Rectal smooth muscle tissue (tissue), 1 donor: ENCODE measurements around the gene SLC35D1.
"Not testable (repeated sequence)": the region's sequence is repeated elsewhere in the genome, so short reads cannot be mapped to it uniquely, and the experiment has no call there.

Experiments used
- H3K27ac ChIP-seq: one replicate; pipeline ENCODE4 v1.7.0; 2013; ENCODE audit warnings: low read depth, low read length, inconsistent platforms
- H3K27me3 ChIP-seq: one replicate; pipeline ENCODE4 v1.7.0; 2013; ENCODE audit warnings: low read length; ENCODE audit not compliant: control insufficient read depth, insufficient read depth
- H3K36me3 ChIP-seq: one replicate; pipeline ENCODE4 v1.7.0; 2013; ENCODE audit warnings: low read length; ENCODE audit not compliant: control insufficient read depth, insufficient read depth
- H3K4me1 ChIP-seq: one replicate; pipeline ENCODE4 v1.7.0; 2013; ENCODE audit warnings: low read length; ENCODE audit not compliant: control insufficient read depth, insufficient read depth
- H3K4me3 ChIP-seq: one replicate; pipeline ENCODE4 v1.7.0; 2013; ENCODE audit warnings: low read length
- H3K9ac ChIP-seq: one replicate; pipeline ENCODE4 v1.7.0; 2013; ENCODE audit warnings: low read length

The SLC35D1 gene

GRCh38 chr1:66968574-66968973, 85.4 kb downstream of the SLC35D1 start:
- no peak overlapping the region for H3K27ac ChIP-seq
- H3K36me3 ChIP-seq = peaks cover 7% of the 10 kb centered on the region
- no peaks in the 10 kb centered on the region for H3K27me3 ChIP-seq
- no peak overlapping the region for H3K9ac ChIP-seq
- H3K4me3 ChIP-seq = no peak overlapping the region
- H3K4me1 ChIP-seq = no peaks in the 10 kb centered on the region

- not testable (repeated sequence) for H3K9ac ChIP-seq, H3K4me3 ChIP-seq, H3K27me3 ChIP-seq, H3K27ac ChIP-seq, H3K36me3 ChIP-seq, H3K4me1 ChIP-seq
Measured at GRCh38 chr1:66966188-66966873, 87.6 kb downstream of the SLC35D1 start.

GRCh38 chr1:66957938-66958337, 96.0 kb downstream of the SLC35D1 start:
- Histone ChIP-seq H3K4me1 (no peaks in the 10 kb centered on the region), H3K36me3 (peaks cover 4% of the 10 kb centered on the region), H3K4me3 (no peak overlapping the region), H3K27ac (no peak overlapping the region), H3K27me3 (no peaks in the 10 kb centered on the region), H3K9ac (no peak overlapping the region)

GRCh38 chr1:66954208-66954607, 99.7 kb downstream of the SLC35D1 start:
- Histone ChIP-seq H3K36me3 (peaks cover 4% of the 10 kb centered on the region), H3K27ac (no peak overlapping the region), H3K27me3 (no peaks in the 10 kb centered on the region), H3K4me1 (no peaks in the 10 kb centered on the region), H3K4me3 (no peak overlapping the region), H3K9ac (no peak overlapping the region)

- no peaks in the 10 kb centered on the region for H3K4me1 ChIP-seq
- no peak overlapping the region for H3K4me3 ChIP-seq
- H3K27ac ChIP-seq = no peak overlapping the region
- peaks cover 12% of the 10 kb centered on the region for H3K36me3 ChIP-seq
- no peaks in the 10 kb centered on the region for H3K27me3 ChIP-seq
- H3K9ac ChIP-seq = no peak overlapping the region
Measured at GRCh38 chr1:66951513-66951912, 102.4 kb downstream of the SLC35D1 start.
